Putamen (tissue), 1 donor: Measurements from ENCODE around the gene MRC2.

Source experiments
- DNase-seq: peaks from one replicate; pipeline ENCODE4 v3.0.0-alpha.2; 2016; ENCODE audit warnings: low spot score

MRC2 gene

DNA sequence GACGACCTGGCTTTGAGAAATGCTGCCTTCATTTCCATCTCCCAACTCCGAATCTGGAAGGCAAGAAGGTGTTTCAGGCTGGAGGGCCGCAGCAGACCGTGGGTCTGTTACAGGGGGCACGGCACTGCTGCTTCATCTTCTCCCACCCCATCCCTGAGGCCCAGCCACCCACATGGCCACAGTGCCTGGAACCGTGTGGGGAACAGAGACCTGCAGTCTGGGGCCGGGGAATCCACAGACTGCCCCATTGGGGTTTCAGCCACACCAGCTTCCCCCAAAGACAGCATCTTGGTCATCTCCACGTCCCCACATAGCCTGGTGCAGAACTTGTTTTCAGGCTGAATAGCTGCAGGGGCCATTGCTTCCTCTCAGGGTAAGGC is 74.2 kb downstream of the MRC2 start:
- DNase-seq, result no peak

DNA sequence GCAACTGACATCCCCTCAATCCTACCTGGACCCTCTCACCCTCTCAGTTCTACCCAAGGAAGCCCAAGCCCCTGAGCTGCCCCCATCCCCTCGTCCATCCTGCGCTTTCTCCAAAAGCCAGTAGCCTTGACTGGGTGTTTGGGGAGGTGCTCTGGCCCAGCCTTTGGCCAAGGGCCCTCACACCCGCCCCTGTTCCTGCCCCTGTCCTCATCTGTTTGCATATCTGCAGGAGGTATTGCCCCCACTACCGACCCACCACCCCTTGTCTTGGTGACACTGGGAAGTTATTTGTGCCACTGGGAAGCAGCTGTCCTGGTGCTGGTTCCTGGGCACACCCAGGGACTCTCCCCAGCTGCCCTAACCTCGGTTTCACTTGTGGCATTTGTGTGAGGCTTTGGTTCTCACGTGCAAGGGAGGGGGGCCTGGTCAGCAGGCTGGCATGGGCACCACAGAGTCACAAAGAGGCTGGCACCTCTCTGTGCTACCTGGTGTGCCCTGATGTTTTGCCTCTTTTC is 75.3 kb downstream of the MRC2 start:
- no peak for DNase-seq

- no peak for DNase-seq
Measured at GRCh38 chr17:62703261-62703775, 75.8 kb downstream of the MRC2 start.

DNA sequence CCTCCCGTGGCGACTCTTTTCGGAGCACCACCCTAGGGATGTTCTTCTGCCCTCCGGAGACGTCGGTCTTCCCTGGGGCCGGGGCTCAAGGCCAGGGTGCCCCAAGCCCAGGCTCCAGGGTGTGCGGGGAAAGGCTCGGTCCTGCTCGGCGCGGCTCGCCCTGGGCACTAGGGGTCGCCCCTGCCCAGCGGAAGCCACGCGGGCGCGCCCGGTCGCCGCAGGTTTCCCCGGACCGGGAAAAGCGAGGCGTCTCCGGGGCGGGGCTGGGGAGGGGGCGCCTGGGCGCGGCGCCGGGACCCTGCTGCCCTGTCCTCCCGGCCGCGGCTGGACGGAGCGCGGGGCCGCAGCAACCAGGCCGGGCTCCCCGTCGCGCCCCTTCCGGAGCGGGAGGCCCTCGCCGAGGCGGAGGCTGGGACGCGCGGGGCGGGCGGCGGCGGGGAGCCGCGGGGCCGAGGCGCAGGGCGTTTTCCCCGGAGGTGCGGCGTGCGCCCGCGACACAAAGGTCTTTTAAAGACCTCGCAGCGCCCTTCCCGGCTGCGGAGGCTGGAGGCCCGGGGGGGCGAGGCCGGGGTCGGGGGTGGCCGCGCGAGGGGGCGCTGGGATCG is 76.4 kb downstream of the MRC2 start:
- peak; percentile 74 for DNase-seq

DNA sequence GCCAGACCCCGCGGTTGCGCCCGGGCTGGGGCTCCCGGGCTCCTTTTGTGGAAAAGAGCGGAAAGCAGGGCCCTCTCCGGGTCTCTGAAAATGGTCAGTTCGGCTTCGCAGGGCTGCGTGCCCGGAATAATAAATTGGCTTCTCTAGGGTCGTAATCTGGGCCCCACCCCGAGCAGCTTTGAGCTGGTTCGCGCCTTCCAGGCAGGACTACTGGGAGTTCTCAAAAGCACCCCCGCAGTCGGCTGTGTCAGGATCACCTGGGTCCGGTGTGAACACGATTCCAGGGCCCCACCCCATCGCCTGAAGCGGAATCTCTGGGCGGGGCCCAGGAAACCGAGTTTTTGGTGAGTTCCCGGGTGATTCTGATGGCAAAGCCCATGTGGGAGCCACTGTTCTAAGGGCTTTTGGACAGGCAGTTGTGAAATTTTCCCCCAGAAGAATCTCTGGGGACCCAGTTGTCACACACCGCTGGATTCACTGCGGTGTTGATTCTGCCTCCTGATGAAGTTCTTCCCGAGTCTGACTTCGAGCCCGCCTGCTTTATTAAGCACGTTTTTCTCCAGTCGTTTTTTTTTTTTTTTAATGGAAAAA is 77.0 kb downstream of the MRC2 start:
- DNase-seq, result peak; percentile 38

GRCh38 chr17:62705156-62705777 is 77.8 kb downstream of the MRC2 start:
- DNase-seq, result peak; percentile 39

GRCh38 chr17:62705778-62706597 is 78.5 kb downstream of the MRC2 start:
- DNase-seq, result peak; percentile 89

DNA sequence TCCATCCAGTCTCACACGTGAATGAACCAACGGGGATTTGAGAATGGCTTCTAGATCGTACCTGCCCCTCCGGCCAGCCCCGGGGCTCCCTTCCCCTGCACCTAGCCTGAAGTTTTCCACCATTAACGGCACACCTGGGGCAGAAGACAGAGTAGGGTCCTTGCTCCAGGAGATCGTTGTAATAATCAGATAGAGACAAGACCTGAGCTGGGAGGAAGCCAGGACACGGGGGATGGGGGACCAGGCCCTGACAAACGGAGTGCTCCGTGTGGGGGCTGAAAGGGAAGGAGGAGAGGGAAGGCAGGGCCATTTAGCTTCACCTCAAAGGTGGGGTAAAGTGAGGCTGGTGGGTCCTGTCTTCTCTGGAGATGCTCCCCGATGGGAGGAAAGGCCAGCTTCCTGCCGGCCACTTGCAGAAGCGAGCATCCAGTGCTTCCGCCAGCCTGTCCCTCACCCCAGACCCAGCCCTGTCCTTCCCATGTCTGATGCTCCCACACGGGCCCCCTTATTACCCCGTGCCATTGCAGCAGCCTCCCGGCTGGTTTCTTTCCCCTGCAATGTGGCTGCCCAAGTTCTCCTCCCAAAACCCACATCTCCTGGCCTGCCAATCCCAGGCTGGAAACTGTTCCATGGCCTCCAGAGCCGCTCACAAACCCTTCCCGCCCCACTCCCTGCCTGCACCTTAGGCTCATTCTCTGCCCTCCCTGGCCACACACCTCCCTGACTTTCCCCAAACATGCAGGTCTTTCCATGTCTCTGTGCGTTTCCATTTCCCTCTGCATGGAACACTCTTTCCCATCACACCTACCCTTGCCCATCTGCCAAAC is 79.3 kb downstream of the MRC2 start:
- no peak for DNase-seq

DNA sequence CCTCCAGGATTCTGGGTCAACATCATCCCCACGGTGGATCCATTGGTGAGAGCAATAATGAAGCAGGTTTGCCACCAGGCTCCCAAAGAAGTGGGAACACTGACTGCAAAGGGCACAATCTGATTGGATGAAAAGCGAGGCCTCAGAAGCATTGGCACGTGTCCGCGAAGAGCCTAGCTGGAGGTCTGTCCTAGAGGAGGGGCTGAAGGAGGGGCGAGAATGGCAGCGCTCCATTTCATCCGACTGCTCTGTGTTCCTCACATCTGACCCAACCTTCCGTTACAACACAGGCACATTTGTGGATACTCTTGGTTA is 79.9 kb downstream of the MRC2 start:
- no peak for DNase-seq

DNA sequence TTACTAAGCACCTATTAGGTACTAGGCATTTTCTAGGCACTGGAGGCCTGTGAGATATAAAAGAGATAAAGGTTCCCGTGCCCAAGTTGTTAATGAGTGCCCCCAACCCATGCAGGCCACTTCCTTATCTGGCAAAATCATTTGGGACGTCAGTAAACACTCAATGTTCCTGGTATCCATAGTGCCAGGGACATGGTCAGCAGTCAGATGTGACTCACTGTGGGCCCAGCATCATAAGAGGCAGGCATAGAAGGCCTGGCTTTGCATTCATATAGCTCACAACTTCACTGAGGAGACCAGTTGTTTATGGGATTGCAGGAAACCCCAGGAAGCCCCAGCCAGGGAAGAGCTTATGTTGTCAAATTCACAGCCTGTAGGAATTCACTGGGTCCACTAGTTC is 81.1 kb downstream of the MRC2 start:
- no peak for DNase-seq

- DNase-seq, result peak; percentile 74
Measured at GRCh38 chr17:62712171-62712581, 84.7 kb downstream of the MRC2 start.

GRCh38 chr17:62713086-62713881 is 85.8 kb downstream of the MRC2 start:
- DNase-seq, result peak; percentile 79

DNA sequence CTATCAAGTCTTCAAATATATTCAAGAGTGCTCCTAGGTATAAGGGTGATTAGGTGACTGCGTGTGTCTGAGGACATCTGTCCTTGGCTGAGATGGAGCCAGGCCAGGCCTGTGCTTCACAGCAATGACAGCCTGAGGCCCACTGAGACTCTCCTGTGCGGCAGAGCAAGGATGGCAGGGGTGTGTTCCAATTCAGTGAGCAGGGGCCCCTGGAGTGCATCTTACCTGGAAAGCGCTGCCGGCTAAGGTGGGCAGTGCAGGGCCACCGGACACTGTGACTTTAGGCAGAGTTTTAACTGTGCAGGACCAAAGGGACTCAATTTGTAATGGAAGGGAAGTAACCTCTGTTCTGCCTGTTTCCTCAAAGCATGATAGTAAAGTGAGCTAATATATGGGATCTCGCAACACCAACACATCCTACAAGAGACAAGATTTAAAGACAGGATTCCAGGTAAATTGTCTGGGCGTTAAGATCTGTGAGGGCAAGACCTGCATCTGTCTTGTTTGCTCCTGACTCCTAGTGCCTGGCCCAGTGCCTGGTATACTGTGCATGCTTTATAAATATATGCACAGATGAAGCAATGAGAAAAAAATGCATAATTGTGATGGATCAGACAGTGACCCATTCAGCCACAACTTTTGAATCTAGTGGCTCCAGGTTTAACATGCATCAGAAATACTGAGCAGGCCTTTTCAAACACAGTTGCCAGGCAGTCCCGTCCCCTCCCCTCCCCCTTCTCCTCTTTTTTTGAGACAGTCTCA is 86.7 kb downstream of the MRC2 start:
- no peak for DNase-seq

DNA sequence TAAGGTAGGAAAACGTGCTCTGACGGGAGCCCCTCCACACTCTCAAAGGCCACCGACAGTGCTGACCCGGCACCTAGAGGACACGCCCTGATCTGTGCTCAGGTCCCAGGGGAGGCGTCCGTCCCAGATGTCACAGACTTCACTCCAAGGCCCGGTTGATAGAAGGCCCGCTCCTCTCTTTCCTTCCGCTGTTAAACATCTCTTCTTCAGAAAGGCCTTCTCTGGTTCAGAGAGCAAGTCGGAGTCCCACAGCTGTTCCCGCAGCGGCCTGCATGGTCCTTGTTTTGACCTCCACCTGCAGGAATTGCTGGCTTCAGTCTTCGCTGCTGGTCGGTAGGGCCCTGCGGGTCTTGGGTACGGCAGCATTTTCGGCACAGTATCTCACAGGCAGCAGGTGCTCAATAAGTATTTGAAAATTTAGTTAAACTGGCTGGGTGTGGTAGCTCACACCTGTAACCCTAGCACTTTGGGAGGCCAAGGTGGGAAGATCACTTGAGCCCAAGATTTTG is 88.5 kb downstream of the MRC2 start:
- DNase-seq, result no peak

GRCh38 chr17:62716834-62717588 is 89.5 kb downstream of the MRC2 start:
- DNase-seq, result no peak

DNA sequence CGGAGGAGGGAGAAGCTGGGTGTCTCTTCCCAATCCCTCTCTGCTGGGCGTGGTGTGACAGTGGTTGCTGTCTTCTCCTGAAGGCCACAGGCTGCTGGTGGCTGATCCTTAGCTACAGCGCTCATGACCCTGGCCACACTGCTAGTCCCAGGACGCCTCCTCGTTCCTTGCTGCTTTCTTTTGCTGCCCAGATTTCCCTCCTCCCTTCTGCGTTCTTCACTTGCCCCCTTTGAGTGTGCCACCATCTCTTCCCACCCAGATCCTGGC is 90.1 kb downstream of the MRC2 start:
- DNase-seq, result no peak

GRCh38 chr17:62717889-62718288 is 90.4 kb downstream of the MRC2 start:
- no peak for DNase-seq

DNA sequence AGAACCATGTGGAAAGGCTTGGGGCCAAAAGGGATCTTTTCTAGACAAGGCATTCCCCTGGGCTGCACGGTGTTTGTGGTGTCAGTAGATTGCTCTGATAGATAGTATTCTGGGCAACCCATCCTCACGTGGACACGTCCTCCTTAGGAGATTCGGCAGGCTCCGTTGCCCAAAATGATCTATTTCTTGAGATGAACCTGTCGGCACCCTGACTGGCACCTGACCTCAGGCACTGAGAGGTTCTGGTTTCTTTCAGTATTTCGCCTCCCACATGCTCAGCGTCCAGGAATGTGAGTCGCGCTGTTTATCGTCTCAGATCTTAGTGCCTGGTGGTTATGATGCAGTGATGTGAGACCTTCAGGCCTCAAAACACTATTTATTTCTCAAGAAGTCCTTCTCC is 91.0 kb downstream of the MRC2 start:
- no peak for DNase-seq

GRCh38 chr17:62719586-62719985 is 92.1 kb downstream of the MRC2 start:
- DNase-seq, result no peak
